WERI-Rb-1 (cell line): ENCODE measurements around the gene VPS11.

Experiments
- DNase-seq: peaks from one replicate; pipeline ENCODE4 v3.0.0-alpha.2; 2020
- H3K27ac ChIP-seq: fragments of 250-450 bp; sonication (Bioruptor Pico); 2 replicates; pipeline ENCODE4 v1.5.1; 2020; ENCODE audit warnings: mild to moderate bottlenecking, moderate library complexity
- H3K27me3 ChIP-seq: fragments of 250-450 bp; sonication (Bioruptor Pico); 2 replicates; pipeline ENCODE4 v1.5.1; 2021; ENCODE audit warnings: mild to moderate bottlenecking, low read depth, moderate library complexity; ENCODE audit not compliant: insufficient read depth, severe bottlenecking
- H3K36me3 ChIP-seq: fragments of 250-450 bp; sonication (Bioruptor Pico); 2 replicates; pipeline ENCODE4 v1.5.1; 2020; ENCODE audit warnings: mild to moderate bottlenecking, moderate library complexity
- H3K4me3 ChIP-seq: 2 replicates; pipeline ENCODE4 v1.5.1; 2011; ENCODE audit warnings: low read depth, mild to moderate bottlenecking, control low read depth, low read length
- H3K9me3 ChIP-seq: fragments of 250-450 bp; sonication (Bioruptor Pico); 2 replicates; pipeline ENCODE4 v1.5.1; 2021; ENCODE audit warnings: mild to moderate bottlenecking, moderate library complexity; ENCODE audit not compliant: severe bottlenecking
- TF ChIP-seq, protein P1 (sequence below): IDR thresholded peaks from 2 replicates; pipeline ENCODE4 v1.5.1; 2011; ENCODE audit warnings: low read depth, mild to moderate bottlenecking, control low read depth, inconsistent platforms, low read length

VPS11 gene

DNA sequence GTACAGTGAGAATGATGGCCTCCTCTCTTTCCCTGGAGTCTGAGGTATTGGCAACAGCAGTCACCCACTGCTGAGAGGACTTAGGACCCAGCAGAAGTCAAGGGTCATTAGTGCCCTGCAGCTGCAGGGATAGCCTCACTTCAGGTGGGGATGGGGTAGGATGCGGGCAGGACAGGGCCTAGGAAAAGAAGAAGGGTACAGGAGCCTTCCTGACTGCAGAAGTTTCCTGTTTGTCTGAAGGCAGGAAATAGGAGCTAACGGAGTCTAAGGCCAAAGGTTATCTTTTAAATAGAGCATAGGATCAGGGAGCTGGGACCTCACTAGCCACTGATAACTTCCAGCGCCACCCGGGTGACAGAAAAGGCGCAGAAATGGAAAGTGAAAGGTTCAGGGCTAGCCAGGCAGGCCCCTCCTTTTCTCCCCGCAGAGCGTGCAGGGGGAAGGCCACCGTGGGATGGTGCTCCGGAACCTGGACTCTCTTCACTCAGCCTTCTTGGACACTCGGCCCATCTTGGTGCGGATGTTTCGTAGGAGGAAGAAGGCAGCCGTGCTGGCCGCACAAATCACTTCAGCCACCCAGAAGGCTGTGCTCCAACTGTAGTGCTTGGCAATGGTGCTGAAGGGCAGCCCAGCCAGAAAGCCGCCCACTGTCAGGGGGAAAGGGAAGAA, 43.1 kb upstream of the VPS11 start:
- peaks cover 93% of the 10 kb centered on the region for H3K36me3 ChIP-seq

DNA sequence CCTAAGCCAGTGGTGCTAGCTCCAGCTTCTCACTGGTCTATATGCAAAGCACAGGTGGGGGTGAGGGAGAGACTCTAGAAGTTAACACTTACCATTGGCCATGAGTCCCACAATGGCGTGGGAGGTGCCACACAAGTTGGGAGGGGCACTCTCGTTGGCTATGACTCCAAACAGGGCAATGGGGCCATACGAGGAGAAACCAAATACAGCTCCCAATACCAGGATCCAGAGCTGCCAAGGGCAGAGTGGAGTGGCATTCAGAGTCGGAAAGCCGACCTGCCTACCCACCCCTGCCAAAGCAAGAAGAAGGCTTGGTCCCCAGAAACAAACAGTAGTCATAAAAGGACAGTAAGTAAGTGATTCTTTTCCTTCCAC, 42.5 kb upstream of the VPS11 start:
- H3K27me3 ChIP-seq: no peaks in the 10 kb centered on the region
- TF ChIP-seq, protein P1, sequence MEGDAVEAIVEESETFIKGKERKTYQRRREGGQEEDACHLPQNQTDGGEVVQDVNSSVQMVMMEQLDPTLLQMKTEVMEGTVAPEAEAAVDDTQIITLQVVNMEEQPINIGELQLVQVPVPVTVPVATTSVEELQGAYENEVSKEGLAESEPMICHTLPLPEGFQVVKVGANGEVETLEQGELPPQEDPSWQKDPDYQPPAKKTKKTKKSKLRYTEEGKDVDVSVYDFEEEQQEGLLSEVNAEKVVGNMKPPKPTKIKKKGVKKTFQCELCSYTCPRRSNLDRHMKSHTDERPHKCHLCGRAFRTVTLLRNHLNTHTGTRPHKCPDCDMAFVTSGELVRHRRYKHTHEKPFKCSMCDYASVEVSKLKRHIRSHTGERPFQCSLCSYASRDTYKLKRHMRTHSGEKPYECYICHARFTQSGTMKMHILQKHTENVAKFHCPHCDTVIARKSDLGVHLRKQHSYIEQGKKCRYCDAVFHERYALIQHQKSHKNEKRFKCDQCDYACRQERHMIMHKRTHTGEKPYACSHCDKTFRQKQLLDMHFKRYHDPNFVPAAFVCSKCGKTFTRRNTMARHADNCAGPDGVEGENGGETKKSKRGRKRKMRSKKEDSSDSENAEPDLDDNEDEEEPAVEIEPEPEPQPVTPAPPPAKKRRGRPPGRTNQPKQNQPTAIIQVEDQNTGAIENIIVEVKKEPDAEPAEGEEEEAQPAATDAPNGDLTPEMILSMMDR: no peak
- H3K4me3 ChIP-seq: no peak overlapping the region
- no peak for DNase-seq
- H3K36me3 ChIP-seq: peaks cover 88% of the 10 kb centered on the region
- no peaks in the 10 kb centered on the region for H3K9me3 ChIP-seq
- no peak overlapping the region for H3K27ac ChIP-seq

More for the DNA sequence above, 43.1 kb upstream of the VPS11 start:
- H3K4me3 ChIP-seq: no peak overlapping the region
- H3K27ac ChIP-seq: no peak overlapping the region
- no peak for DNase-seq
- TF ChIP-seq, protein P1: no peak
- H3K9me3 ChIP-seq: no peaks in the 10 kb centered on the region
- no peaks in the 10 kb centered on the region for H3K27me3 ChIP-seq

DNA sequence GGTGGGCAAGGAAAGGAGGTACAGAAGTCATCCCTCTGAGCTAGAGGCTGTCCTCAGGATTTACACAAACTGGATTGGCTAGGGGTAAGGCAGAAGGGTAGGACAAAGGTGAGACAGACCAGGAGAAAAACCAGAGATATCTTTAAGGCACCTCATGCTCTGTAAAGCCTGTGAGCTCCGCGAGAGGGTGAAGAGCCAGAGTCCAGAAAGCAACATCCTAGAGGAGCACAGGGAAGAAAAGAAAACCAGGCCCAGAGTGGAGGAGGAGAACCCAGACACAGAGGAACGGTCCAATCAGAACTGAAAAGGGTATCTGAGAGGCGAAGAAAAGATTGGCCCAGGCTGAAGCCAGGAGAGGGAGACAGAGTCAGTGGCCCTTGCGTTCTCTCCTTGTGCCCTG, 42.1 kb upstream of the VPS11 start:
- no peak for DNase-seq
- Histone ChIP-seq H3K9me3 (no peaks in the 10 kb centered on the region), H3K36me3 (peaks cover 86% of the 10 kb centered on the region), H3K27me3 (no peaks in the 10 kb centered on the region), H3K27ac (no peak overlapping the region), H3K4me3 (no peak overlapping the region)
- TF ChIP-seq, protein P1: no peak

DNA sequence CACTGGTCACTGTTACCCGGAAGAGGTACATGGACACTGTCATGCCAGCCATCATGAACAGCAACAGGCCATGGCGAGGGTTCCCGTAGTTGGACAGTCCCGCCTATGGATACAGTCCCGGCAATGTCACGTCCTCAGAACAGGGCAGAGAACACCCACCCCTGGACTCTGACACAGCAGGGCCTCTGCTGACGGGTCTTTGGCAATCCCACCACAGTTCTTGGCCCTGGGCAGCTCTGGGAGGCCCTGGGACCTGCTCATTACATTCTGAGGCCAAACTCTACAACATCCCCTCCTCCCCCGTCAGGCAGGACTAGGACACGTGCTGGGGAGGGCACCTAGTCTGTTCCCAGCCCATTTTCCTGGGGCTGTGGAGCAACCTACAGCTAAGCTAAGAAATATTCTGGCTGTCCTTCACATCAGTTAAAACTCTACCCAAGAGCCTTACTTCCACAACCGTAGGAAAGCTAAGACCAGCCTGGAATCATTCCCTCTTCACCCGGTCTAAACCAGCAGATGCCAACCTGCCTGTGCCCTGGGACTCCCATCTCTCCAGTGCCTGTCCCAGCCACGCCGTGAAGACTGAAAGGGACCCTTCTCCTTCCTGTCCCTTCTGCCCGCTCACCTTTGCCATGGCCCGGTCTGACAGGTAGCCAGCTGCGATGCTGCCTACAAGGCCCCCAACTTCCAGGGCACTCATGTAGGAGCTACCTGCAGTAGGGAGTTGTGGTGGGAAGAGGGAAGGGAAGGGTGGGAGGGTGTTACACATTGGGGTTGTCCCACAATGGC, 41.4 kb upstream of the VPS11 start:
- DNase-seq: no peak
- TF ChIP-seq, protein P1: no peak
- peaks cover 80% of the 10 kb centered on the region for H3K36me3 ChIP-seq
- no peaks in the 10 kb centered on the region for H3K9me3 ChIP-seq
- no peak overlapping the region for H3K4me3 ChIP-seq
- no peaks in the 10 kb centered on the region for H3K27me3 ChIP-seq
- no peak overlapping the region for H3K27ac ChIP-seq

DNA sequence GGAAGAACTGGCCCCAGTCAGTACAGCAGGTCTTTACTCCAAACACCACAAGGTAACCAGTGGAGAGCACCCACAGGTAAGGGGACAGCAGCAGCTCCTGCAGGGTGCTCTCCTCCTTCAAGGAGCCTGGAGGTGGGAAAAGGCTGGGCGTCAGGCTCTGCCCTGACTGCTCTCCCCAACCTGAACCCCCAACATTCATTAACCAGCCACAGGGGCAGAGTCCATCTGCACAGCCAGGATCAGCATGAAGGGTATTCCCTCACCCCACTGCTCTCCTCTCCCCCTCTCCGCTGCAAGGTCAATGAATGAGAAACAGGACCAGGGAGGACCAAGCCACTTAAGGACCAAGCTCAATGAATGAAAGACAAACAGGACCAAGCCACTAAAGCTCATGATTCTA, 40.6 kb upstream of the VPS11 start:
- no peak overlapping the region for H3K4me3 ChIP-seq
- H3K36me3 ChIP-seq: peaks cover 73% of the 10 kb centered on the region
- H3K27ac ChIP-seq: no peak overlapping the region
- no peaks in the 10 kb centered on the region for H3K9me3 ChIP-seq
- DNase-seq: no peak
- H3K27me3 ChIP-seq: no peaks in the 10 kb centered on the region
- TF ChIP-seq, protein P1: no peak
